Inflammatory macrophage (primary cell): ENCODE data around the gene ATP6V0A1.
"Not testable (repeated sequence)": the region's sequence is repeated elsewhere in the genome, so short reads cannot be mapped to it uniquely, and the experiment has no call there.

Experiments
- DNase-seq, 2 donors: peaks; one replicate each; pipeline ENCODE4 v3.0.0-alpha.2; 2020 to 2022

Gene ATP6V0A1

GRCh38 chr17:42477173-42477572, 18.5 kb downstream of the ATP6V0A1 start:
- DNase-seq = no peak

- not testable (repeated sequence) for DNase-seq
These were observed 19.1 kb downstream of the ATP6V0A1 start for GRCh38 chr17:42477824-42478223.

- no peak for DNase-seq
These were observed 25.6 kb downstream of the ATP6V0A1 start for GRCh38 chr17:42484304-42484703.

- no peak for DNase-seq
These were observed 27.0 kb downstream of the ATP6V0A1 start for GRCh38 chr17:42485680-42486079.

- no peak for DNase-seq
These were observed 29.4 kb downstream of the ATP6V0A1 start for GRCh38 chr17:42488032-42488431.

- DNase-seq = no peak
These were observed 34.6 kb downstream of the ATP6V0A1 start for GRCh38 chr17:42493319-42493718.

DNA sequence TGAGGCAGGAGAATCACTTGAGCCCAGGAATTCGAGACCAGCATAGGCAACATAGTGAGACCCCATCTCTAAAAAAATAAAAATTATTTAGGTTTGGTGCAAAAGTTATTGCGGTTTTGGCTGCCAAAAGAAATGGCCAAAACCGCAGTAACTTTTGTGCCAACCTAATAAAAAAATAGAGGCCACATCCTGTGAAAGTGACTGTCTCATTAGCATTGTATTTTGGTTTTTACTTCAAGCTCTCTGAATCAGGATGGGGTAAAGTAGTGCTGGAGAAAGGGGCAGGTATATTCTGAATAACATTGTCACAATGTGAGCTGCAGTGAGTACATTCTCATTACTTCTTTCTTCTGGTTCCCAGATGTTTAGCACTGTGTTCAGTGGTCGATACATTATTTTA, 36.0 kb downstream of the ATP6V0A1 start:
- no peak for DNase-seq

GRCh38 chr17:42498828-42499227, 40.1 kb downstream of the ATP6V0A1 start:
- no peak for DNase-seq

DNA sequence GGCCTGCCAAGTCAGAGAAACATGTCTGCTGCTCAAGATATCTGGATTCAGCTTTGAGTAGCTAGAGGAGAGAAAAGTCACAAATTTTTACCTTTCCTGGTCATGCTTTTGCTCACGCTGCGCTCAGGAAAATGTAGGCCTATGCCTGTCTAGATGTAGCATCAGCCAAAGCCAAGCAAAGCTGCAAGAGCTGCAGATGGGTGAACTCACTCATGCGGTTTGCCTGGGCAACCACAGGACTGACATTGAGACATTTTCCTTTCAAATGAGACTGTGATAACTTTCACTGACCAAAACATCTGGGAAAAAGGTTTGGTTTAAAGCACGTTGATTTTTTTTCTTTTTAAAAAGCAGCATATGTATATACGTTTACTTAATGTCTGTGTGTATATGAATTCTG, 43.4 kb downstream of the ATP6V0A1 start:
- no peak for DNase-seq

DNA sequence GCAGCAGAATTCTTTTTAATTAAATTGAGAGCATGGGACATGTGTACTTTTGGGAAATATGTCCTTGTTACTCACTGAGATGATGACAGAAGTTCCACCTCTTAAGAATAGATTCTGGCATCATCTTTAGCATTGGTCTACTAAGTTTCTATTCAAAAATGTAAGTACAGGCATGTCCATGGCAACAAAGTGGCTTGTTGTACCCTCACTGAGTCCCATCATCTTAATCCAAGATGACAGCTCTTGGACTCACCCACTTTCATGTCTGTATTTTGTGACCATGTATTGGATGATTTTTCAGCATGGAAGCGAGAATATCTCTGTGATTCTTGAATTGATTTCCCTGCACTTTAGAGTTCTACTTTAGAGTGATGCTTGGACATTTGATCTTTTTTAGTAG, 44.2 kb downstream of the ATP6V0A1 start:
- DNase-seq = no peak

- DNase-seq = no peak
These were observed 49.0 kb downstream of the ATP6V0A1 start for GRCh38 chr17:42507671-42508070.

- peak in 1 of 2 donors; percentile 8 for DNase-seq
These were observed 49.9 kb downstream of the ATP6V0A1 start for GRCh38 chr17:42508426-42509165.

DNA sequence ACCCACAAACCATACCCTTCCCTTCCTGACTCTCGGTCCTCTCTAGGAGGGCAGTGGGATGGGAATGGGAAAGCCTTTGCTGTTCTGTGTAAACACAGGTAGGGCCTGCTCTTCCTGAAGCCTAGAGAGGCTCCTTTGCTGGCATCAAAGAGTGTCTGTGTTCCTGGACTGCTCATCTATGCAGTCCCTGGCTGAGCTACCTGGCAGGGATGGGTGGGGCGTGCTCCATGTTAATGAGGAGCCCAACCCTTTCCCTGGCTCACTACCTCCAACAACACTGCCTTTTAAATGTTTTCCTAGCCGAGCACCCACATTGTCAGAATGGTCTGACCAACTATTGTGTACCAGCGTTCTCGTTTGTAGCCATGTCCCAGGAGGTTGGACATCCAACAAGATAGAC, 50.7 kb downstream of the ATP6V0A1 start:
- DNase-seq = no peak

- DNase-seq = peak; percentile 35 to 60
These were observed 51.2 kb downstream of the ATP6V0A1 start for GRCh38 chr17:42509841-42510240.

DNA sequence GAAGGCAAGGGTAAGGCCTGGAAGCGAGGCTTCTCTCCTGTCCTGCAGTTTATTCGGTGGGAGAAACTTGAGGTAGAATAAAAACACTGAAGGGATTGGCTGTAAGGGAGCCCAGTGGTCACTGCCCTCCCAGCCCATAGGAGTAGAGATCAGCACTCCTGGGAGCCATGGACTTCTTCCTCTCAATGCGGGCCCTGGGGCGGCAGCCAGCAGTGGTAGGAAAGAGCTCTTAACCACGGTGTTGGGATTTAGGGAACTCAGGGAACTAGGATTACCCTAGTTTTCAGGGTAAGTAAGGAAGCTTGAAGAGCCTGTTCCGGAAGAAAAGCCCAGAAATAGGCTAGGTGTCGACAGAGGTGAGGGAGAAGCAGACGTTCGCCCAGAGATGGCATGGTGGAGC, 53.6 kb downstream of the ATP6V0A1 start:
- no peak for DNase-seq

- no peak for DNase-seq
These were observed 54.1 kb downstream of the ATP6V0A1 start for GRCh38 chr17:42512733-42513251.

DNA sequence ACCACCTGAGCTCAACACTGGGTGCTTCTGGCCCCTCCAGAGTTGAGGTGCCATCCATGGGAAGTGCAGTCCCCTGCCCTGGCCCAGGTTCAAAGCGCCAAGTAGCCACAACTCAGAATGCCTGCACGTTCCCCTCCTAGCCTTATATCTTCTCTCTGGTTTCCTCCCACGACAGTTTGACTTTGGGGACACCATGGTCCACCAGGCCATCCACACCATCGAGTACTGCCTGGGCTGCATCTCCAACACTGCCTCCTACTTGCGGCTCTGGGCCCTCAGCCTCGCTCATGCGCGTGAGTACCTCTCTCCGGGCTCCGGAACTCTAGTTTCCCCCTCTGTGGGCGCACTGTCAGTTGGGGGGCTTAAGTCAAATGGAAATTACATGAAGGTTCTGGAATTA, 55.0 kb downstream of the ATP6V0A1 start:
- DNase-seq = no peak

DNA sequence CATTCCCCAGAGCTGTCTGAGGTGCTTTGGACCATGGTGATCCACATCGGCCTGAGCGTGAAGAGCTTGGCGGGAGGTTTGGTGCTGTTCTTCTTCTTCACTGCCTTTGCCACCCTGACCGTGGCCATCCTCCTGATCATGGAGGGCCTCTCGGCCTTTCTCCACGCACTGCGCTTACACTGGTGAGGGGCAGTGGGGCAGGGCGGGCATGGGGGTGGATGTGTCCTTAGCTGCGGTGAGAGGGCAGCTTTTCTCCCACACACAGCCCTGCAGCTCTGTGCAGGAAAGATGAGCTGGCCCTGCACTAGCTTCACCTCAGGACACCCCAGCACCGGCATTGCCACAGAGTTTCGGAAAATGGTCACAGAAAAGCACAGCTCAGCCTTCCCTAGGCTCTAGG, 55.6 kb downstream of the ATP6V0A1 start:
- DNase-seq = no peak

GRCh38 chr17:42514867-42515266, 56.2 kb downstream of the ATP6V0A1 start:
- DNase-seq = no peak

- peak; percentile 96 to 97 for DNase-seq
These were observed 58.8 kb downstream of the ATP6V0A1 start for GRCh38 chr17:42517516-42517915.

GRCh38 chr17:42518046-42518754, 59.5 kb downstream of the ATP6V0A1 start:
- DNase-seq = peak; percentile 90 to 94

- DNase-seq = no peak
These were observed 60.3 kb downstream of the ATP6V0A1 start for GRCh38 chr17:42518755-42519545.
